Measurements from ENCODE around the gene WFS1.

WFS1 gene

GRCh38 chr4:6341696-6342095 is 72.0 kb downstream of the WFS1 start:
- DNase-seq, result no peak

- no peak for DNase-seq
Measured at GRCh38 chr4:6342530-6343293, 73.1 kb downstream of the WFS1 start.

DNA sequence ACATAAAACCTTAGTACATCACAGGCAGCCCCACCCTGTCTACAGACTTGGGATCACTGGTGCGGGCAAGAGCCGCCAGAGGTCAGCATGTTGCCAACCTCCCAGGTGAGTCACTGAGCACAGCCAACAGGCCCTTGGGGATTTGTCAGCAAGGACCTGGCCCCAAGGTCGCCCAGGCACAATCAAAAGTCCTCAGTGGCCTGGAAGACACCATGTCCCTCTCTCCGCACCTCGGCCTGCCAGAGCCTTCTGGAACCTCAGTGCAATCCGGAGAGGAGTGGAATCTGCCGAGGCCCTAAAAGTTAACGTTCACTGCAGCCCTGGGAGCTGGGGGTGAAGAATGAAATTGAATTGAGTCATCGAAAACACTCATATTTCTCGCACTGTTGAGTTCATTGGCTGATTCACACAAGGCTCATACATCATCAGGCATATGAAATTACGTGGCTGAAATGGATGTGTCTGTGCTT is 74.3 kb downstream of the WFS1 start:
- DNase-seq, result peak; percentile 80

GRCh38 chr4:6345096-6345830 is 75.6 kb downstream of the WFS1 start:
- DNase-seq, result no peak

- no peak for DNase-seq
Measured at GRCh38 chr4:6345866-6346265, 76.2 kb downstream of the WFS1 start.

GRCh38 chr4:6346373-6347110 is 76.9 kb downstream of the WFS1 start:
- no peak for DNase-seq

DNA sequence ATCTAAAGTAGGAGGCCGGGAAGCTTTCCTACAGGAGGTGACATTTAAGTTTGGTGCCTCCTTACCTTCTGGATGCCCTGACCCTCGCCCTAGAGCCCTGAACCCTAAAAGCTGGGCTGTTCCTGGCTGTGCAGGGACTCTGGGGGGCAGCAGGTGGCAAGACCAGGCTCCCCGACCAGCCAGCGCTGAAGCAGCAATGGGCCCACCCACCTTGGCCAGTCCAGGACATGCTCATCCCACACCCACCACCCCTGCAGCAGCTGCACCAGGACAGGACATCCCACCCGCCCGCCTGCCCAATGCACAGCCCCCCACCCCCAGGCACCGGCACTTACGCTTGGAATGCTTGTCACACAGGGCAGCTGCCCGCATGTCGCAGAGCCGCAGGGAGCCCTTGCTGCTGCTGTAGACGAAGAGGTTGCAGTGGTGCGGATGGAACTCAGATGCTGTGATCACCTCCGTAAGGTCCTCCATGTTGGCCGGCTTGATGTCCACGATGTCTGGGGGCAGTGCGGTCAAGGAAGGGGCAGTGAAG is 77.9 kb downstream of the WFS1 start:
- DNase-seq, result no peak

GRCh38 chr4:6348408-6348807 is 78.8 kb downstream of the WFS1 start:
- no peak for DNase-seq

- no peak for DNase-seq
Measured at GRCh38 chr4:6349896-6350603, 80.4 kb downstream of the WFS1 start.

DNA sequence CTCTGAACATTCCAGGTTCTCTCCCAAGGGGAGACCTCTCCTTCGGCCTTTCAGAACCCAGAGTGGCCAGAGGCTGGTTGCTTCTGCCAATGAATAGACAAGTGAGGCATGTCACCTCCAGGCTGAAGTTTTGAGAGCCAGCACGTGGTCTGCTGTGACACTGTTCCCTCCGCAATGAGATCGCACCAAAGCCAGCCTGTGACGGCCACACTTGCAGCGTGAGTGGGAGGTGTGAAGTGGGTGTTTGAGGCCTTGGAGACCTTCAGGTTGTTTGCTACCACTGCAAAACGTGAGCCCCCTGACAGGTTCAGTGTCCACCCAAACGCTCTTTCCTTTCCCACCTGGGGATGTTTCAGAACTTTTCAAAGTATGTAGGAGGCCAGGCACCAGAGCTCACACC is 81.0 kb downstream of the WFS1 start:
- no peak for DNase-seq

DNA sequence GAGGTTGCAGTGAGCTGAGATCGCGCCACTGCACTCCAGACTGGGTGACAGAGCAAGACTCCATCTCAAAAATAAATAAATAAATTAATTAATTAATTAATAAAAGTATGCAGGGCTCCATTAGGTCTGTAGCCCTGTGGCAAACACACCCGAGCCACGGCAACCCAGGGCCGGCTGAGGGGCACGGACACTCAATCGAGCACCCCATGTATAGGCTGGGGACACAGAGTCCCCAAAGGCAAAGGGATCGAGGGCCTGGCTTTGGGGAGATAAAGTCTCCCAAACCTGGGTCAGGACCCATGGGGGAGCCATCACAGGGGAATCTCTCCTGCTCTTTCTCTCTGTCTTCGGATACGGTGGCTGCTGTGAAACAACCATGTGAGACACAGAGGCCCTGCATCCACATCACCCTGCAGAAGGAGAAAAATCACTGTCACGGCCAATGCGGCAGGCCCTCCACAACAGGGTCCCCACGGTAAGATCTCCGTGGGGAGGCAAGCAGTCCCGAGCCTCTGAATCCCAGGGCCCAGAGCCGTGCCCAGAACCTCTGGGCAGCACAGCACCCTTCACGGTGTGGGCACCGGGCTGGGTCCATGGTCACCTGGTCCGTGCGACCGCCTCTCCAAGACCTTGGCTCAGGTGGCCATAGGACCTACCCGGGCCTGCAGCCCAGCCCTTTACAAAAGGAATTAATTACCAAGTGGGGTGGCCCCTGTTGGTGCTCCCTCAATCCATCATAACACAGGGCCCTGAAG is 81.8 kb downstream of the WFS1 start:
- no peak for DNase-seq

DNA sequence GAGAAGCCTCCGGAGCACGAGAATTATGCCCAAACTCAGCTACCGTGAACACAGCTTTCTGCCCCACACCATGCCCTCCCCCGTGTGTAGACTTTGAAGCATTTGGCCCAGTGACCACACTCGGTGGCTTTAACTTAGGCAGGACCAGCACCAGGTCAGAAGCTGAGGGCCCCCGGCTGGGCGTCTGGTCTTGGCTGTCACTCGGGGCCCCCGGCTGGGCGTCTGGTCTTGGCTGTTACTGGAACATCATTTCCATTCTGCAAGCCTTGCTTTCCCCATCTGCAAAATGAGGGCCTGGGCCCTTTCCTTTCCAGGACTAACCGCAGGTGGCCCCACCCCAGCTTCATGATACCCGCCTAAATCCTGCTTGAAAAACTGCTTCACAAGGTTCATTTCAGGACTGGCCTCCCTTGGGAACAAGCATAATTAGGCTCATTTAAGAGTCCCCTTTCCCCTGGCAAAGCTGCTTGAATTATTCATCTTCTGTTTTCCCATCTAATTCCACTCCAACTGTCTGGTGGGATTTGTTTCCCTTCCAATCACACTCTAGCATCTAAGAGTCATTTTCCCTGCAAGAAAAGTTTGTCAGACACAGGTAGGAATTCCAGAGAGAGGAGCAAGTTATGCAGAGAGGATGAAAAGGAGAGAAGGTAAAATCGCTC is 82.5 kb downstream of the WFS1 start:
- no peak for DNase-seq
